ENCODE results near the gene P2RY2. TPM values are rescaled to one million over a fixed set of nuclear protein-coding genes. Genes with fewer than 3 reads are reported as not detected.

The P2RY2 gene
- total and polyA plus RNA-seq, 2 of the 8 experiments (the other 6 are each of a cell fraction or from before 2014, with no cell fraction given): 1.0 to 1.5 TPM

GRCh38 chr11:73215191-73216134, 2.6 kb upstream of the P2RY2 start (continued):
- TF ChIP-seq SIN3A (conservative IDR thresholded peaks at IDR 0.05 in 1 of 2, IDR thresholded peaks at IDR 0.05 in 1 of 2; ENCODE audit: low read depth in 1 of 2, low read length in 2 of 2): no peak
- TF ChIP-seq CEBPB (IDR thresholded peaks at IDR 0.05; ENCODE audit: low read depth, low read length): no peak
- no peak for TF ChIP-seq RNF2 (IDR thresholded peaks at IDR 0.05; ENCODE audit: borderline replicate concordance, low read depth, low read length, missing control alignments, poor library complexity, severe bottlenecking)
- TF ChIP-seq CTBP2 (IDR thresholded peaks at IDR 0.05; ENCODE audit: borderline replicate concordance, insufficient read depth, insufficient read length, low read length): no peak
- TF ChIP-seq NANOG (IDR thresholded peaks at IDR 0.05; ENCODE audit: insufficient read depth, low read depth, low read length, poor library complexity, severe bottlenecking): no peak
- no peak for TF ChIP-seq FOSL1 (IDR thresholded peaks at IDR 0.05; ENCODE audit: insufficient read depth, low read depth, low read length)
